ENCODE measurements around the gene SPATA31C2. TPM values are rescaled to one million over a fixed set of nuclear protein-coding genes. Genes with fewer than 3 reads are reported as not detected.

Gene SPATA31C2
- total RNA-seq, 2 experiments from 2014 or later: not detected

DNA sequence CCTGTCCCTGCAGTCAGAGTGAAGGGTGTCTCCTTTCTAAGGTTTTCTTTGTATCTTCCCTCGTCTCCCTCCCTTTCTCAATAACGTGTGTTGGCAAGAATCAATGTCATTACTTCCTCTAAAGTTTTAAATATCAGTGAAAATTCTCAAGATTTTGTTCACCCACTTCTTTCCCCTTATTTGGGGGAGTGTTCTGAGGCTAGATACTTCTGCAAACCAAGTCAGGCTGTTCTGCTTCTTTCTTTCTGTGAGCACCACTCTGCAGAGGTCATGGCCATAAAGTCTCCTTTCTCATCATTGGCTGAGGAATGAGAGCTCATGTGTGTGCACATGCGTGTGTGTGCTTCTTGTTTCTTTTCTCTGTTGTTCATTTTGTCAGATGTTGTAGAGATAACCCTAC, 26.6 kb upstream of the SPATA31C2 start:
- Histone ChIP-seq H2AFZ (ENCODE audit: low read length) (no peak overlapping the region), H3K9me3 (ENCODE audit: low read length) (no peaks in the 10 kb centered on the region), H3K27ac (ENCODE audit: low read depth, low read length, poor library complexity, severe bottlenecking) (no peak overlapping the region), H3K79me2 (ENCODE audit: insufficient read depth, low read depth, low read length) (no peaks in the 10 kb centered on the region), H3K4me3 (ENCODE audit: low read depth, low read length, poor library complexity, severe bottlenecking) (no peak overlapping the region), H3K36me3 (ENCODE audit: insufficient read depth, low read length) (no peaks in the 10 kb centered on the region), H3K4me2 (ENCODE audit: low read length) (no peak overlapping the region), H3K9me2 (ENCODE audit: insufficient read depth, low read length) (no peaks in the 10 kb centered on the region), H3K4me1 (ENCODE audit: insufficient read depth, low read length, poor library complexity, severe bottlenecking) (no peaks in the 10 kb centered on the region), H4K20me1 (ENCODE audit: insufficient read depth, low read length) (no peaks in the 10 kb centered on the region)
- POLR2A ChIA-PET: interaction anchor here (1.1 kb wide), 1 partner anchor 73 kb away, joined by 3 read pairs; no protein-coding TSS in a partner anchor
- no TSS peak for BruUV-seq (replicated peaks)
- DNase-seq (ENCODE audit: low spot score): no peak
- intact Hi-C loops (cut with micrococcal nuclease; ENCODE audit: unreplicated experiment): no loop called here
- TF ChIP-seq, protein P1, sequence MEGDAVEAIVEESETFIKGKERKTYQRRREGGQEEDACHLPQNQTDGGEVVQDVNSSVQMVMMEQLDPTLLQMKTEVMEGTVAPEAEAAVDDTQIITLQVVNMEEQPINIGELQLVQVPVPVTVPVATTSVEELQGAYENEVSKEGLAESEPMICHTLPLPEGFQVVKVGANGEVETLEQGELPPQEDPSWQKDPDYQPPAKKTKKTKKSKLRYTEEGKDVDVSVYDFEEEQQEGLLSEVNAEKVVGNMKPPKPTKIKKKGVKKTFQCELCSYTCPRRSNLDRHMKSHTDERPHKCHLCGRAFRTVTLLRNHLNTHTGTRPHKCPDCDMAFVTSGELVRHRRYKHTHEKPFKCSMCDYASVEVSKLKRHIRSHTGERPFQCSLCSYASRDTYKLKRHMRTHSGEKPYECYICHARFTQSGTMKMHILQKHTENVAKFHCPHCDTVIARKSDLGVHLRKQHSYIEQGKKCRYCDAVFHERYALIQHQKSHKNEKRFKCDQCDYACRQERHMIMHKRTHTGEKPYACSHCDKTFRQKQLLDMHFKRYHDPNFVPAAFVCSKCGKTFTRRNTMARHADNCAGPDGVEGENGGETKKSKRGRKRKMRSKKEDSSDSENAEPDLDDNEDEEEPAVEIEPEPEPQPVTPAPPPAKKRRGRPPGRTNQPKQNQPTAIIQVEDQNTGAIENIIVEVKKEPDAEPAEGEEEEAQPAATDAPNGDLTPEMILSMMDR (conservative IDR thresholded peaks at IDR 0.05; ENCODE audit: low read length): no peak
- TF ChIP-seq EZH2phosphoT487 (IDR thresholded peaks at IDR 0.05; ENCODE audit: borderline replicate concordance, low read depth, low read length): no peak
- CTCF ChIA-PET (ENCODE audit: unreplicated experiment): no interaction called here

DNA sequence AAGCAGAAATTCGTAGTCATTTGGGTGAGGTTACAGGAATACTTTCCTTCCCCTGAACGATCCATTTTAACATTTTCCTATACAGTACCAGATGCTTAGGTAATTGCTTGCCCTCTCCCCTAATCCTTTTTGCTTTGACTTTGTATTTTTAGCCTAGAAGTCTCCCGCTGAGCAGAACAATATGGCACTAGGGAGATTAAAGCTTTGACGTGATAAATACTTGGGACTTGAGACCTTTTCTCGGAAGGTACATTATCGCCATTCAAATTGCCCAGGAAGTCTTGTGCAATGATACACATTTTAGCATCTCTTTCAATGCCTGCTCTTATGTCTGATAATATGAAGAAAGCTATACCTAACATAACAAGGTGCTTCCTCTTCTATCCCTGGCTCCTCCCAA, 22.9 kb upstream of the SPATA31C2 start:
- no peak for TF ChIP-seq EZH2phosphoT487 (IDR thresholded peaks at IDR 0.05; ENCODE audit: borderline replicate concordance, low read depth, low read length)
- TF ChIP-seq, protein P1 (conservative IDR thresholded peaks at IDR 0.05; ENCODE audit: low read length): no peak
- Histone ChIP-seq H2AFZ (ENCODE audit: low read length) (no peak overlapping the region), H3K4me3 (ENCODE audit: low read depth, low read length, poor library complexity, severe bottlenecking) (no peak overlapping the region), H4K20me1 (ENCODE audit: insufficient read depth, low read length) (no peaks in the 10 kb centered on the region), H3K79me2 (ENCODE audit: insufficient read depth, low read depth, low read length) (no peaks in the 10 kb centered on the region), H3K36me3 (ENCODE audit: insufficient read depth, low read length) (no peaks in the 10 kb centered on the region), H3K4me1 (ENCODE audit: insufficient read depth, low read length, poor library complexity, severe bottlenecking) (no peaks in the 10 kb centered on the region), H3K27ac (ENCODE audit: low read depth, low read length, poor library complexity, severe bottlenecking) (no peak overlapping the region), H3K4me2 (ENCODE audit: low read length) (no peak overlapping the region), H3K9me2 (ENCODE audit: insufficient read depth, low read length) (no peaks in the 10 kb centered on the region), H3K9me3 (ENCODE audit: low read length) (no peaks in the 10 kb centered on the region)
- POLR2A ChIA-PET: no interaction called here
- CTCF ChIA-PET (ENCODE audit: unreplicated experiment): no interaction called here
- intact Hi-C loops (cut with micrococcal nuclease; ENCODE audit: unreplicated experiment): no loop called here
- no peak for DNase-seq (ENCODE audit: low spot score)
- no TSS peak for BruUV-seq (replicated peaks)

GRCh38 chr9:88143957-88144625, 5.8 kb upstream of the SPATA31C2 start:
- H3K4me1 ChIP-seq (ENCODE audit: insufficient read depth, low read length, poor library complexity, severe bottlenecking): no peaks in the 10 kb centered on the region
- no peak overlapping the region for H2AFZ ChIP-seq (ENCODE audit: low read length)
- H3K4me3 ChIP-seq (ENCODE audit: low read depth, low read length, poor library complexity, severe bottlenecking): no peak overlapping the region
- no peaks in the 10 kb centered on the region for H3K9me2 ChIP-seq (ENCODE audit: insufficient read depth, low read length)
- H4K20me1 ChIP-seq (ENCODE audit: insufficient read depth, low read length): no peaks in the 10 kb centered on the region
- no peak overlapping the region for H3K4me2 ChIP-seq (ENCODE audit: low read length)
- BruUV-seq (replicated peaks): no TSS peak
- TF ChIP-seq, protein P1 (conservative IDR thresholded peaks at IDR 0.05; ENCODE audit: low read length): no peak
- TF ChIP-seq EZH2phosphoT487 (IDR thresholded peaks at IDR 0.05; ENCODE audit: borderline replicate concordance, low read depth, low read length): no peak
- intact Hi-C loops (cut with micrococcal nuclease; ENCODE audit: unreplicated experiment): no loop called here
- DNase-seq (ENCODE audit: low spot score): no peak
- H3K36me3 ChIP-seq (ENCODE audit: insufficient read depth, low read length): no peaks in the 10 kb centered on the region
- no peaks in the 10 kb centered on the region for H3K9me3 ChIP-seq (ENCODE audit: low read length)
- no peaks in the 10 kb centered on the region for H3K79me2 ChIP-seq (ENCODE audit: insufficient read depth, low read depth, low read length)
- POLR2A ChIA-PET: interaction anchor here (0.7 kb wide), 1 partner anchor 30 kb away, joined by 3 read pairs; no protein-coding TSS in a partner anchor
- CTCF ChIA-PET (ENCODE audit: unreplicated experiment): no interaction called here
- H3K27ac ChIP-seq (ENCODE audit: low read depth, low read length, poor library complexity, severe bottlenecking): no peak overlapping the region
